K562 treated with DMSO at 1 percent for 4 hours (cell line): ENCODE results near the gene SYNPO2L. TPM values are rescaled to one million over a fixed set of nuclear protein-coding genes. Genes with fewer than 3 reads are reported as not detected.

Experiments
- total RNA-seq: library from RNA; unstranded; fragments of 300-600 nt; gene quantifications from 2 replicates; pipeline ENCODE4 v1.2.3, GENCODE V29; 2022; ENCODE audit not compliant: insufficient read depth

SYNPO2L gene, protein sequence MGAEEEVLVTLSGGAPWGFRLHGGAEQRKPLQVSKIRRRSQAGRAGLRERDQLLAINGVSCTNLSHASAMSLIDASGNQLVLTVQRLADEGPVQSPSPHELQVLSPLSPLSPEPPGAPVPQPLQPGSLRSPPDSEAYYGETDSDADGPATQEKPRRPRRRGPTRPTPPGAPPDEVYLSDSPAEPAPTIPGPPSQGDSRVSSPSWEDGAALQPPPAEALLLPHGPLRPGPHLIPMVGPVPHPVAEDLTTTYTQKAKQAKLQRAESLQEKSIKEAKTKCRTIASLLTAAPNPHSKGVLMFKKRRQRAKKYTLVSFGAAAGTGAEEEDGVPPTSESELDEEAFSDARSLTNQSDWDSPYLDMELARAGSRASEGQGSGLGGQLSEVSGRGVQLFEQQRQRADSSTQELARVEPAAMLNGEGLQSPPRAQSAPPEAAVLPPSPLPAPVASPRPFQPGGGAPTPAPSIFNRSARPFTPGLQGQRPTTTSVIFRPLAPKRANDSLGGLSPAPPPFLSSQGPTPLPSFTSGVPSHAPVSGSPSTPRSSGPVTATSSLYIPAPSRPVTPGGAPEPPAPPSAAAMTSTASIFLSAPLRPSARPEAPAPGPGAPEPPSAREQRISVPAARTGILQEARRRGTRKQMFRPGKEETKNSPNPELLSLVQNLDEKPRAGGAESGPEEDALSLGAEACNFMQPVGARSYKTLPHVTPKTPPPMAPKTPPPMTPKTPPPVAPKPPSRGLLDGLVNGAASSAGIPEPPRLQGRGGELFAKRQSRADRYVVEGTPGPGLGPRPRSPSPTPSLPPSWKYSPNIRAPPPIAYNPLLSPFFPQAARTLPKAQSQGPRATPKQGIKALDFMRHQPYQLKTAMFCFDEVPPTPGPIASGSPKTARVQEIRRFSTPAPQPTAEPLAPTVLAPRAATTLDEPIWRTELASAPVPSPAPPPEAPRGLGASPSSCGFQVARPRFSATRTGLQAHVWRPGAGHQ
- not detected in 2 replicates for total RNA-seq

DNA sequence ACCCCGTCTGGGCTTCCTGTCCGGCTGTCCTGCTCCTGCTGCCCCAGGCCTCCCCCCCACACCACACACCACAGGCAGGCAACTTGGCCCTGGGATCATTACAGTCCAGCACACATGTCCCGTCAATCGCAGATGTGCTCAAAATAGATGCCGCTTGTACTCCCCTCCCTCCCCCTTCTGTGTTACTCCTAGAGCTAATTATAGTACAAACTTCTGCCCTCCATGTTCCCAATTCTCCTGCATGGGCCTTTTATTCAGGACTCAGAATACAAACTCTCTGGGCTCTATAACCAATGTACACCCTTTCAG is at the start of gene SYNPO2L:
SYNPO2L (minus strand) TSS at position 40 of the 309 bp plus-strand sequence. CDS start 107 bp downstream, outside the sequence.

DNA sequence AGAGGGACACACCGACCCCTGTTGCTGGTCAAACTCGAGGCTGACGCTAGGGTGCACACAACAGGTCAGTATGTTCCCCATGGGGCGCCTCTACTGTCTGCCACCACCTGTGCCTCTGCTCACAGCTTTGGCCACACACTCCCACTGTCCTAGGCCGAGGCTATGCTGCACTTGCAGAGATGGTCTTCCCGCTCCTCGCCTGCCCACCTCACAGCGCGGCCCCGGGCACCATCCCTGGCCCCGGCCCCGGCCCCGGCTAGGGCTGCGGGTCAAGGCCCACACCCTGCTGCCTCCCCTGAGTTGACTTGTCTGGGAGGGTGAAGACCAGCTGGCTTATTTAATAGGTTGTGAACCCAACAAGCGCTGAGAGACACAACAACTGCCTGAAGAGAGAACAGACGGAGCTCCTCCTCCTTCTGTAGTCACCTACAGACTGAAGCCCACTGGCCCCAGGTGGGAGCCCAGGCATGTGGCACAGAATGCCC is 41.9 kb upstream of the SYNPO2L start, which contains the start of gene AGAP5:
AGAP5 (minus strand) TSS at position 435 of the 485 bp plus-strand sequence; CDS start at position 81, 354 bp downstream.

DNA sequence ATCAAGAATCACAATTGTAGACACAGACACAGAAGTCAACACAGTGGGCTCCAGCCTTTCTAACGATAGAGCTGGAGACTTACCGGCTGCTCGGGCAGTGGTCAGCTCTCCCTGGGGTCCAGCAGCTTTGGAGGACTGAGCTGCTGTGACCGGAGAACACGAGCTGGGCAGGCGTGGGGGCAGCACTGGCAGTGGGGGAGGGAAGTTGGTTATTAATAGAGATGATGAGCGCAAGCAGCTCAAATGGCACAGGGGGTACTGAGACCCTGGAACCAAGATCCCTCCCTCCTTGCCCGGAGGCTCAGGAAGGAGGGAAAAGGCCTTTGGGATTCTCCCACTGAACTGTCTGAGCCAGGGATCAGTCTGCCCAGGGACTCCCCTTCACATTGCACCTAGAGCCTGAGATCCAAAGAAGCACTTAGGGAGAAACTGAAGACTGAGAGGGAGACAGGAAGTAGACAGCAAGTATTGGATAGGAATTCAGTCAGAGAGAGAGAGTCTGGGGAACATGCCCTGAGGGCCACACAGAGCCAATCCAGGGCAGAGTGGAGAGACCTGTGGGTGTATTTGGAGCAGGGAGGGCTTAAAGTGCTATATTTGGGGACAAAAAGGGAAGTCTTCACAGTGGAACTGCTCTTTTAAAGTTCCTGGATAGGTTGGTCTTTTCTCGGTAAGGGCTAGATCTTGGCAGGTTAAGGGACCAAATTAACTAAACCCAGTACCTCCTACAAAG is 14.3 kb downstream of the SYNPO2L start, which contains the start of gene MYOZ1:
MYOZ1 (minus strand) TSS at position 147 of the 733 bp plus-strand sequence. CDS start 1,457 bp downstream, outside the sequence.

Other genes with a start within 250 kb of the SYNPO2L start
- 73.3 and 91.6 TPM in 2 replicates for gene ANXA7, start 242.0 kb downstream of the SYNPO2L start, total RNA-seq
- 2.6 and 3.2 TPM in 2 replicates for gene MSS51, start 222.5 kb downstream of the SYNPO2L start, total RNA-seq
- gene PPP3CB, start 160.0 kb downstream of the SYNPO2L start, total RNA-seq: 15.7 and 16.5 TPM in 2 replicates
- gene USP54, start 64.7 kb downstream of the SYNPO2L start, total RNA-seq: 12.0 and 12.4 TPM in 2 replicates
- not detected in 2 replicates for gene MYOZ1, start 14.6 kb downstream of the SYNPO2L start, total RNA-seq
- gene AGAP5, start 42.1 kb upstream of the SYNPO2L start, total RNA-seq: 8.2 and 11.9 TPM in 2 replicates
- 117 and 145 TPM in 2 replicates for gene SEC24C, start 88.3 kb upstream of the SYNPO2L start, total RNA-seq
- 55.4 and 66.7 TPM in 2 replicates for gene CHCHD1, start 126.0 kb upstream of the SYNPO2L start, total RNA-seq
- gene ZSWIM8, start 129.6 kb upstream of the SYNPO2L start, total RNA-seq: 66.7 and 94.8 TPM in 2 replicates
- gene NDST2, start 155.6 kb upstream of the SYNPO2L start, total RNA-seq: 65.9 and 73.9 TPM in 2 replicates
- gene CAMK2G, start 218.5 kb upstream of the SYNPO2L start, total RNA-seq: 40.8 and 52.4 TPM in 2 replicates